Endodermal cell (in vitro differentiated cells): ENCODE measurements around the gene NPAS3. TPM values are rescaled to one million over a fixed set of nuclear protein-coding genes. Genes with fewer than 3 reads are reported as not detected.

Experiments
- DNase-seq: peaks from one replicate; pipeline ENCODE4 v3.0.0-alpha.2; 2017
- H3K27ac ChIP-seq: 2 replicates; pipeline ENCODE4 v1.5.1; 2013; ENCODE audit warnings: mild to moderate bottlenecking, low read depth, low read length, moderate library complexity
- H3K27me3 ChIP-seq: 2 replicates; pipeline ENCODE4 v1.6.1; 2013; ENCODE audit warnings: mild to moderate bottlenecking, low read length, moderate library complexity; ENCODE audit not compliant: insufficient read depth, control insufficient read depth, poor library complexity, severe bottlenecking
- H3K36me3 ChIP-seq: 2 replicates; pipeline ENCODE4 v1.7.0; 2013; ENCODE audit warnings: mild to moderate bottlenecking, low read length, moderate library complexity; ENCODE audit not compliant: control insufficient read depth, insufficient read depth
- H3K4me1 ChIP-seq: one replicate; pipeline ENCODE4 v1.7.0; 2013; ENCODE audit warnings: low read length; ENCODE audit not compliant: control insufficient read depth, insufficient read depth
- H3K4me3 ChIP-seq: 2 replicates; pipeline ENCODE4 v1.5.1; 2013; ENCODE audit warnings: mild to moderate bottlenecking, low read length, moderate library complexity
- H3K9ac ChIP-seq: 2 replicates; pipeline ENCODE4 v1.6.1; 2013; ENCODE audit warnings: mild to moderate bottlenecking, low read length, moderate library complexity; ENCODE audit not compliant: poor library complexity, severe bottlenecking; ENCODE audit errors: extremely low read depth
- H3K9me3 ChIP-seq: 2 replicates; pipeline ENCODE4 v1.6.1; 2013; ENCODE audit warnings: mild to moderate bottlenecking, low read length, moderate library complexity; ENCODE audit not compliant: control insufficient read depth
- H3K27ac Mint-ChIP-seq: 2 replicates; pipeline ENCODE4 v1.8.0; 2020; ENCODE audit warnings: mixed read lengths
- H3K27me3 Mint-ChIP-seq: 2 replicates; pipeline ENCODE4 v1.8.0; 2021; ENCODE audit warnings: mild to moderate bottlenecking, mixed read lengths; ENCODE audit not compliant: insufficient read depth
- H3K36me3 Mint-ChIP-seq: 2 replicates; pipeline ENCODE4 v1.8.0; 2020; ENCODE audit warnings: low read depth, mixed read lengths
- H3K4me1 Mint-ChIP-seq: 2 replicates; pipeline ENCODE4 v1.8.0; 2020; ENCODE audit warnings: mixed read lengths
- H3K4me3 Mint-ChIP-seq: 2 replicates; pipeline ENCODE4 v1.8.0; 2020; ENCODE audit warnings: mild to moderate bottlenecking, moderate library complexity, mixed read lengths
- H3K9me3 Mint-ChIP-seq: 2 replicates; pipeline ENCODE4 v1.8.0; 2020; ENCODE audit warnings: mild to moderate bottlenecking, mixed read lengths
- WGBS, 2 experiments: methylation state at CpG; one replicate each; pipeline versions ENCODE4 v1.1.5 to v1.1.7; 2013; ENCODE audit warnings: missing lambda C conversion rate in 2 of 2, mixed read lengths in 1 of 2; ENCODE audit not compliant: insufficient coverage in 1 of 2, insufficient read length in 1 of 2; 5-methylcytosine and 5-hydroxymethylcytosine counted together
- total RNA-seq, 2 donors: library from RNA; stranded (reverse); fragmentation: NEBNext Ultra II Directional in 1 of 2; extraction: Animal tissue kit (Norgen Biotek cat#: 25700) in 1 of 2; gene quantifications; 2 replicates in 1 of 2; 3 replicates in 1 of 2; pipeline ENCODE4 v1.2.1, GENCODE V29; 2021
- TF ChIP-seq, protein P1 (sequence below): fragments of 200-600 bp; sonication (generic); conservative IDR thresholded peaks from 2 replicates; pipeline ENCODE4 v1.5.0; 2021; ENCODE audit warnings: antibody characterized with exemption, mild to moderate bottlenecking

NPAS3 gene
- total RNA-seq, 2 donors from 2014 or later, result 1.4 to 1.6 TPM

DNA sequence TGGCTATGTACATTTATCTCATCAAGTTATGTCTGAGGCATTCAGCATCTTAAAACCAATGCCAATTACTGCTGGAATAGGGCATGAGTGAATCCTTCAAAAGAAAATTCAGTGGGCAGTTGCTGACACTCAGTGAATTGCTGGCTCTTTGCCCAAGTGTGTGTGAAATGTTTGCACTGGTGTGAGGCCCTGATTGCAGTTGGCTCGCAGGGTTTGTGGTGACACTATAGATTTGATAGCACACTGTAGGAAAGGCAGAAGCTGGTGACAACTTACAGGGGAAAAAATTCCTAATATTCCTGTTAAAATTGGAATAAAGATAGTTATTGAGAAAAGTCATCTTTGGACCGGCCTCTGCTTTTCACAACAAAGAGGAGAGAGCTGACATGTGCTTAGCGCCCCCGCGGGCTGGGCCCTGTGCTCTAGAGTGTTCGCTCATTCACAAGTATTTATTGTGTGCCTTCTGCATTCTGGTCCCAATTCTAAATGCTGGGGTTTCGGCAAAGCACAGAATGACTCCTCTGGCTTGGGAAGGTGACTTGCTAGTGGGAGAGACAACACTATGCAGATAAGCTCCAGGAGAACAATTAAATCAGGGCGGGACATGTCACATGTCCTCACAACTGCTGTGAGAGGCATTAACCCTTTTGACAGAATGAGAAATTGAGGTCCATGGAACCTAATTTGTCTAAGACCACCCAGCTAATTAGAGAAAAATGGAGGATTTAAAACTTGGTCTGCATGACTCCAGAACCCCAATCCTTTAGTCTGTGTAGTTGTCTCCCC lies 418.7 kb downstream of the NPAS3 start:
- Histone ChIP-seq H3K9me3 (no peaks in the 10 kb centered on the region), H3K4me3 (no peak overlapping the region), H3K4me1 (no peaks in the 10 kb centered on the region), H3K36me3 (no peaks in the 10 kb centered on the region), H3K9ac (no peak overlapping the region), H3K27ac (no peak overlapping the region), H3K27me3 (no peaks in the 10 kb centered on the region)
- WGBS, 2 experiments, result 86 to 94% methylated on average over 4 to 8 of the region's 8 CpGs
- Mint-ChIP-seq H3K4me3 (no peak overlapping the region), H3K36me3 (no peaks in the 10 kb centered on the region), H3K4me1 (peaks cover 17% of the 10 kb centered on the region), H3K27me3 (peaks cover 4% of the 10 kb centered on the region), H3K9me3 (no peaks in the 10 kb centered on the region), H3K27ac (no peak overlapping the region)
- TF ChIP-seq, protein P1, sequence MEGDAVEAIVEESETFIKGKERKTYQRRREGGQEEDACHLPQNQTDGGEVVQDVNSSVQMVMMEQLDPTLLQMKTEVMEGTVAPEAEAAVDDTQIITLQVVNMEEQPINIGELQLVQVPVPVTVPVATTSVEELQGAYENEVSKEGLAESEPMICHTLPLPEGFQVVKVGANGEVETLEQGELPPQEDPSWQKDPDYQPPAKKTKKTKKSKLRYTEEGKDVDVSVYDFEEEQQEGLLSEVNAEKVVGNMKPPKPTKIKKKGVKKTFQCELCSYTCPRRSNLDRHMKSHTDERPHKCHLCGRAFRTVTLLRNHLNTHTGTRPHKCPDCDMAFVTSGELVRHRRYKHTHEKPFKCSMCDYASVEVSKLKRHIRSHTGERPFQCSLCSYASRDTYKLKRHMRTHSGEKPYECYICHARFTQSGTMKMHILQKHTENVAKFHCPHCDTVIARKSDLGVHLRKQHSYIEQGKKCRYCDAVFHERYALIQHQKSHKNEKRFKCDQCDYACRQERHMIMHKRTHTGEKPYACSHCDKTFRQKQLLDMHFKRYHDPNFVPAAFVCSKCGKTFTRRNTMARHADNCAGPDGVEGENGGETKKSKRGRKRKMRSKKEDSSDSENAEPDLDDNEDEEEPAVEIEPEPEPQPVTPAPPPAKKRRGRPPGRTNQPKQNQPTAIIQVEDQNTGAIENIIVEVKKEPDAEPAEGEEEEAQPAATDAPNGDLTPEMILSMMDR, result no peak
- no peak for DNase-seq

DNA sequence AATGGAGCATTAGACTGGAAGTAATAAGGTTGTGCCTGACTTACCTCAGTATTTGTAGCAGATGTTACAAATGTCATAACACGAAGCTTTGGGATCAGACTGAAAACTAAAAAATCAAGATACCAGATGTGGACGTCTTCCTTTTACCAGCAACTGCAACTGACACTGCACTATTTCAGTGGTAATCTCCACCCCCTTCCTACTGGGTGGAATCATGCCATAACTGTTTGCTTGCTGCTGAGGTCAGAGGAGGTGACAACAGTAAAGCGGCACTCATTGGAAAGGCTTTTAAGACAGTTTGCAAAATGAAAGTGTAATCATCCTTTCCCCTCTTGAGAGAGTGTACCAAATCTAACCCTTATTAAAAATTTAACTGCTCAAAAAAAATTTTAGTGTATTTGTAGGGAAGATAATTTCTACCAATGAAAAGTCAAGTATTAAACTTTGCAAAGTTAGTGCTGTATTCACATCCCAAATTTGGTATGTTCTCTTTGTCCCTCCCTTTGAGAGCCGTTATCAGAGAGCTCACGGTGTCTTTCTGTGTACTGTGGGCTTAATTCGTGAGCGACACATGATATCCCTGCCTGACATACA lies 420.7 kb downstream of the NPAS3 start:
- Histone ChIP-seq H3K27me3 (no peaks in the 10 kb centered on the region), H3K9me3 (no peaks in the 10 kb centered on the region), H3K27ac (no peak overlapping the region), H3K36me3 (no peaks in the 10 kb centered on the region), H3K4me1 (peaks cover 16% of the 10 kb centered on the region), H3K4me3 (no peak overlapping the region), H3K9ac (no peak overlapping the region)
- Mint-ChIP-seq H3K4me1 (peaks cover 37% of the 10 kb centered on the region), H3K9me3 (no peaks in the 10 kb centered on the region), H3K4me3 (no peak overlapping the region), H3K27me3 (peaks cover 2% of the 10 kb centered on the region), H3K36me3 (no peaks in the 10 kb centered on the region), H3K27ac (no peak overlapping the region)
- TF ChIP-seq, protein P1, result no peak
- 93 to 97% methylated on average over 4 to 7 of the region's 7 CpGs for WGBS, 2 experiments
- DNase-seq, result no peak

DNA sequence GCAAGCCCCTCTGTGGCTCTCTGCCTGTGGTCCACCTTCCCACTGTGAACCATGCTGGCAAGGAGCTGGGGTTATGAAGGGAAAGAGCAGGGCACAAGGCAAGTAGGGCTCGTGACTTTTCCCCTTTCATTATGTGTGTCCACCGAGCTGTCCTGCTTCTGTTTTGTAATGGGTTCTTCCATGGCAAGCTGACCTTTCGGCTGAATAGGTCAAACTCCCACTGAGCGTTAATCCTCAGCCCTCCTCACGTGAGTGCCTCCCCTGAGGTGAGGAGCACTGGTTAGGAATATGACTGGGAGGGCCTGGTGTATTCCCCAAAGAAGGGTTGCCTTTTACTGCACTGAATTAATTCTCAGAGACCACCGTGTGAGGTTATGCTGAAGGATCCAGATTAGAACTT lies 424.3 kb downstream of the NPAS3 start:
- H3K4me1 Mint-ChIP-seq, result peaks cover 33% of the 10 kb centered on the region
- H3K36me3 ChIP-seq, result no peaks in the 10 kb centered on the region
- H3K36me3 Mint-ChIP-seq, result no peaks in the 10 kb centered on the region
- H3K27ac ChIP-seq, result no peak overlapping the region
- H3K9ac ChIP-seq, result no peak overlapping the region
- peak; percentile 72 for DNase-seq
- H3K4me3 ChIP-seq, result no peak overlapping the region
- H3K27me3 ChIP-seq, result no peaks in the 10 kb centered on the region
- H3K27ac Mint-ChIP-seq, result no peak overlapping the region
- peaks cover 3% of the 10 kb centered on the region for H3K27me3 Mint-ChIP-seq
- WGBS, 2 experiments, result 18 to 31% methylated on average over 4 to 6 of the region's 6 CpGs
- H3K9me3 ChIP-seq, result no peaks in the 10 kb centered on the region
- H3K9me3 Mint-ChIP-seq, result no peaks in the 10 kb centered on the region
- no peak overlapping the region for H3K4me3 Mint-ChIP-seq
- TF ChIP-seq, protein P1, result no peak
- peaks cover 20% of the 10 kb centered on the region for H3K4me1 ChIP-seq
